HFF-Myc (cell line): ENCODE measurements around the gene KATNB1.

ENCODE experiments used
- DNase-seq: peaks from one replicate; pipeline ENCODE4 v3.0.0-alpha.2; 2011; ENCODE audit warnings: low read depth; ENCODE audit errors: extremely low read depth
- H3K4me3 ChIP-seq: replicated peaks from 2 replicates; pipeline ENCODE4 v1.5.1; 2011; ENCODE audit warnings: low read depth, mild to moderate bottlenecking, control low read depth, low read length
- CTCF ChIP-seq: IDR thresholded peaks from 2 replicates; pipeline ENCODE4 v1.5.1; 2012; ENCODE audit warnings: mild to moderate bottlenecking, low read depth, low read length, control low read depth; ENCODE audit errors: missing control alignments

KATNB1 gene

GRCh38 chr16:57764006-57764340 lies 28.4 kb downstream of the KATNB1 start:
- TF ChIP-seq CTCF, result no peak
- no peak overlapping the region for H3K4me3 ChIP-seq
- no peak for DNase-seq

- peak; percentile 67 for DNase-seq
- no peak overlapping the region for H3K4me3 ChIP-seq
- TF ChIP-seq CTCF, result no peak
Measured at GRCh38 chr16:57764341-57765159, 29.0 kb downstream of the KATNB1 start.

GRCh38 chr16:57765160-57765728 lies 29.7 kb downstream of the KATNB1 start:
- H3K4me3 ChIP-seq, result no peak overlapping the region
- DNase-seq, result no peak
- no peak for TF ChIP-seq CTCF

GRCh38 chr16:57766714-57767348 lies 31.3 kb downstream of the KATNB1 start:
- TF ChIP-seq CTCF, result no peak
- no peak overlapping the region for H3K4me3 ChIP-seq

GRCh38 chr16:57769541-57770145 lies 34.1 kb downstream of the KATNB1 start:
- no peak for TF ChIP-seq CTCF
- no peak overlapping the region for H3K4me3 ChIP-seq
- no peak for DNase-seq

More at GRCh38 chr16:57766714-57767348, 31.3 kb downstream of the KATNB1 start:
- no peak for DNase-seq

- no peak for TF ChIP-seq CTCF
- no peak for DNase-seq
- H3K4me3 ChIP-seq, result no peak overlapping the region
Measured at GRCh38 chr16:57770361-57770760, 34.8 kb downstream of the KATNB1 start.
